Activated T-cell treated with anti-CD3 and anti-CD28 coated beads, Interleukin-2, amount 50 U/mL, for 48 hours (primary cell): ENCODE results near the gene AXIN1.
"Not testable (repeated sequence)": the region's sequence is repeated elsewhere in the genome, so short reads cannot be mapped to it uniquely, and the experiment has no call there.

Source experiments
- DNase-seq, 2 experiments: peaks; one replicate each; pipeline ENCODE4 v3.0.0-alpha.2; 2020

Gene AXIN1, protein sequence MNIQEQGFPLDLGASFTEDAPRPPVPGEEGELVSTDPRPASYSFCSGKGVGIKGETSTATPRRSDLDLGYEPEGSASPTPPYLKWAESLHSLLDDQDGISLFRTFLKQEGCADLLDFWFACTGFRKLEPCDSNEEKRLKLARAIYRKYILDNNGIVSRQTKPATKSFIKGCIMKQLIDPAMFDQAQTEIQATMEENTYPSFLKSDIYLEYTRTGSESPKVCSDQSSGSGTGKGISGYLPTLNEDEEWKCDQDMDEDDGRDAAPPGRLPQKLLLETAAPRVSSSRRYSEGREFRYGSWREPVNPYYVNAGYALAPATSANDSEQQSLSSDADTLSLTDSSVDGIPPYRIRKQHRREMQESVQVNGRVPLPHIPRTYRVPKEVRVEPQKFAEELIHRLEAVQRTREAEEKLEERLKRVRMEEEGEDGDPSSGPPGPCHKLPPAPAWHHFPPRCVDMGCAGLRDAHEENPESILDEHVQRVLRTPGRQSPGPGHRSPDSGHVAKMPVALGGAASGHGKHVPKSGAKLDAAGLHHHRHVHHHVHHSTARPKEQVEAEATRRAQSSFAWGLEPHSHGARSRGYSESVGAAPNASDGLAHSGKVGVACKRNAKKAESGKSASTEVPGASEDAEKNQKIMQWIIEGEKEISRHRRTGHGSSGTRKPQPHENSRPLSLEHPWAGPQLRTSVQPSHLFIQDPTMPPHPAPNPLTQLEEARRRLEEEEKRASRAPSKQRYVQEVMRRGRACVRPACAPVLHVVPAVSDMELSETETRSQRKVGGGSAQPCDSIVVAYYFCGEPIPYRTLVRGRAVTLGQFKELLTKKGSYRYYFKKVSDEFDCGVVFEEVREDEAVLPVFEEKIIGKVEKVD

DNA sequence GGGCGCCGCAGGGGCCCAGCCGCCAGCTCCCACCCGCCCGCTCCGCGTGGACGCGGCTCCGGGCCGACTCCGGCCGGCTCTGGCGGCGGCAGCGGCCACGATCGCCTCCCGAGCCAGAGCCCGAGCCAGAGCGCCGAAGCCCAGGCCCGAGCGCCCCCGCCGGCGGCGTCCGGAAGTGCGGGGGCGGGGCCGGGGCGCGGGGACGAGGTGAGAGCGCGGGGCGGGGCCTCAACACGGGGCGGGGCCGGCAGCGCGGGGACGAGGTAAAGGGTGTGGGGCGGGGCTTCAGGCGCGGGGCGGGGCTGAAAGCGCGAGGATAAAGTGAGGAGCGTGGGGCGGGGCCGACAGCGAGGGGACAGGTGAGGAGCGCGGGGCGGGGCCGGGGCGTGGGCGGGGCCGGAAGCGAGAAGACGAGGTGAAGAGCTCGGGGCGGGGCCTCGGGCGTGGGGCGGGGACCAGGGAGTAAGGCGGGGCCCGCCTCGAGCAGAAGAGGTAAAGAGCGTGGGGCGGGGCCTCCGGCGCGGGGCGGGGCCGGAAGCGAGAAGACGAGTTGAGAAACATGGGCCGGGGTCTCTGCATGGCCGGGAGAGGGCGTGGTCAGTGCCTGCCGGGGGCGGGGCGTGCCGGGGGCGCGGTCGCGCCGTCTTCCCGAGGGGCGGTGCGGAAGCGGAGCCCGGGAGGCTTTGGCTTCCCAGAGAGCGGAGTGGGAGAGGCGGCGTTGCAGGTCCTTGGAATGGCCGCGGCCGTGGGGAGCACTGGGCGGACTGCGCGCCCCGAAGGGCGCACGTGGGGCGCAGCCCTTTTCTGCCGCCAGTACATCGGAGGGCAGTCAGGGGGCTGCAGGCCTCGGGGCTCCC lies at the start of gene AXIN1:
TSS of gene AXIN1 (minus strand) at position 177 of the 857 bp plus-strand sequence. CDS start 5,698 bp downstream, outside the sequence.
- DNase-seq = peak; percentile 100

DNA sequence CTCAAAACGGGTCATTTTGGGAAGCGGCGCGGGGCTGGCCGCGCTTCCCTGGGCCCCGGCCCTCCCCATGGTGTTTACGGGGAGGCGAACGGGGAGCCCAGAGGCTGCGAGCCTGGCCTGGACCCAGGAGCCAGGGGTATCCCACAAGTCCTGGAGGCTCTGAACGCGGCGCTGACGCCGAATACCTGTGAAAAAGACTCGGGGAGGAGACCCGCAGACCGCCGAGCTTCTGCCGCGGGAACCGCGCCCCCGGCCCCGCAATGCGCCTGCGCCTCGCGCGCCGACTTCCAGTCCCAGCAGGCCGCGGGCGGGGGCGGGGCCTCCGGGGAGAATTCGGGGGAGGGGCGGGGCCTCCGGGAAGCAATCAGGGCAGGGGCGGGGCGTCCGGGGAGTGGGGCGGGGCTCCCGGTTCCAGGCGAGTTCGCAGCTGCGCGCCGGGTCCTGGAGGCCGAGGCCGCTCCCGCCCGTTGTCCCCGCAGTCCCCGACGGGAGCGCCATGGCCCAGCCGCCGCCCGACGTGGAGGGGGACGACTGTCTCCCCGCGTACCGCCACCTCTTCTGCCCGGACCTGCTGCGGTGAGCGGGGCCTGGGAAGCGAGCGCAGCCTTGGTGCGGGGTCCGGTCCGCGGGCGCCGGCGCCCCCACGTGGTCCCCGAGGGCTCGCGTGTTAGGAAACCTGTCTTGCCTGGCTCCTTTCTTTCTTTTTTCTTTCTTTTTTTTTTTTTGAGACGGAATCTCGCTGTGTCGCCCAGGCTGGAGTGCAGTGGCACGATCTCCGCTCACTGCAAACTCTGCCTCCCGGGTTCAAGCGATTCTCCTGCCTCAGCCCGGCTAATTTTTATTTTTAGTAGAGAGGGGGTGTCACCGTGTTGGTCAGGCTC lies 49.2 kb upstream of the AXIN1 start, which contains the start of gene DECR2:
TSS of gene DECR2 (plus strand) at position 418 of the 881 bp plus-strand sequence. CDS start at position 497, 79 bp downstream.
- peak; percentile 99 for DNase-seq

DNA sequence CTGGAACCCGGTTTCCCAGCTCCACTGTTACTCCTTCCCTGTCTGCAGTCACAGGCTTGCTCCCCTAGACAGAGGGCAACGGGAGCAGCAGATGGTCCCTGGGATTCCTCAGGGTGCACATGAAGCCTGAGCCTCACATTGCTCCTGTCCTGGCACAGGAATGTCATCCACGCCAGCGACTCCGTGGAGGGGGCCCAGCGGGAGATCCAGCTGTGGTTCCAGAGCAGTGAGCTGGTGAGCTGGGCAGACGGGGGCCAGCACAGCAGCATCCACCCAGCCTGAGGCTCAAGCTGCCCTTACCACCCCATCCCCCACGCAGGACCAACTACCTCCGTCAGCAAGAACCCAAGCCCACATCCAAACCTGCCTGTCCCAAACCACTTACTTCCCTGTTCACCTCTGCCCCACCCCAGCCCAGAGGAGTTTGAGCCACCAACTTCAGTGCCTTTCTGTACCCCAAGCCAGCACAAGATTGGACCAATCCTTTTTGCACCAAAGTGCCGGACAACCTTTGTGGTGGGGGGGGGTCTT lies 47.6 kb upstream of the AXIN1 start:
- no peak for DNase-seq

DNA sequence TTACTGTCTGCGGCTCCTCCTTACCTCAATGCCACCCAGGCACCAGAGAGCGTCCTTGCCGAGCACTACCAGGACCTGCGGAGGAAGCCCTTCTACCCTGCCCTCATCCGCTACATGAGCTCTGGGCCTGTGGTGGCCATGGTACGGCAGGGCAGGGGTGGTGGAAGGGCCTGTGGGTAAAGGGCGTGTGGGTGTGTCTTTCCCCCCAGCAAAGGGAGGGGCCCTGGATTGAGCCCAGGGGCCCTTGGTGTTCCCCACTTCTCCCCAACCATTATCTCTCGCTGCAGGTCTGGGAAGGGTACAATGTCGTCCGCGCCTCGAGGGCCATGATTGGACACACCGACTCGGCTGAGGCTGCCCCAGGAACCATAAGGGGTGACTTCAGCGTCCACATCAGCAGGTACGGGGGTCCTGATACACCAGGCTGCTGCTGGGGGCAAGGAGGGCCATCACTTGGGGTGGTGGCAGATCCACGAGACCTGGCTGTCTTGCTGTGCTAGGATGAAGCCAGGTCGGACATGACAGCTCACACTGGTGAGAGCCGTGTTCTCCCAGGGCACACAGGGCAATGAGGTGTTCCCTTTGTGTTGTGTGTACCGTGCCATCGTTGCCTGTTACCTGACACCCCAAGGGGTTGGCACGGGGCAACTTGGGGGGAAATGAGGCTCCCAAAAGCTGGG lies 47.0 kb upstream of the AXIN1 start:
- DNase-seq = no peak

DNA sequence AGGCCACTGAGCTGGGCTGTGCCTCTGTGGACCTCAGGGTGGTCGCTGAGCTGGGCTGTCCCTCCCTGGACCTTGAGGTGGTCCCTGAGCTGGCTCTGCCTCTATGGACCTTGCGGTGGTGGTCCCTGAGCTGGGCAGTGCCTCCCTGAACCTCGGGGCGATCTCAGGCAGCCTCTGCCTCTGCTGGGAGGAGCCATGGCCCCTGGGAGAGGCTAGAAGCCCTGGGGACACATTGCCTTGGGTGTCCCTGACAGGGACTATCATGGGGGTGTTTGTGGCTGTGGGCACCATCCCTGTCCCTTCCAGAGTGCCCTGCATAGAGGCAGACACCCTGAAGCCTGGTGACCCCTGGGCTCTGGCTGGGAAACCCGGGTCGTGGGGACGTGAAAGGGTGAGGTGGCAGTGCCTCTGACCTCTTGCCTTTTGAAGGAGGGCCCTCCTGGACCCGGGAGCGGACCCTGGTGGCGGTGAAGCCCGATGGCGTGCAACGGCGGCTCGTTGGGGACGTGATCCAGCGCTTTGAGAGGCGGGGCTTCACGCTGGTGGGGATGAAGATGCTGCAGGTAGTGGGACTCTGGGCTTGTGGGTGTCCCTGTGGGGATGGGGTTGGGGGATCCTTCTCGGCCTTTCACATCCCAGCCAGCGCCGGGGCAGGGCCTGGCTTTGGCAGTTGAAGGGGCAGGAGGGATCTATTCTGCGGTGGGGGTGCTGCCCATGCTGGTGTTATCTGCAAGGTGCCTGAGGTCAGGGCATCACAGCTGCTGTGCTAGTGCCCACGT lies 46.2 kb upstream of the AXIN1 start:
- DNase-seq = no peak

DNA sequence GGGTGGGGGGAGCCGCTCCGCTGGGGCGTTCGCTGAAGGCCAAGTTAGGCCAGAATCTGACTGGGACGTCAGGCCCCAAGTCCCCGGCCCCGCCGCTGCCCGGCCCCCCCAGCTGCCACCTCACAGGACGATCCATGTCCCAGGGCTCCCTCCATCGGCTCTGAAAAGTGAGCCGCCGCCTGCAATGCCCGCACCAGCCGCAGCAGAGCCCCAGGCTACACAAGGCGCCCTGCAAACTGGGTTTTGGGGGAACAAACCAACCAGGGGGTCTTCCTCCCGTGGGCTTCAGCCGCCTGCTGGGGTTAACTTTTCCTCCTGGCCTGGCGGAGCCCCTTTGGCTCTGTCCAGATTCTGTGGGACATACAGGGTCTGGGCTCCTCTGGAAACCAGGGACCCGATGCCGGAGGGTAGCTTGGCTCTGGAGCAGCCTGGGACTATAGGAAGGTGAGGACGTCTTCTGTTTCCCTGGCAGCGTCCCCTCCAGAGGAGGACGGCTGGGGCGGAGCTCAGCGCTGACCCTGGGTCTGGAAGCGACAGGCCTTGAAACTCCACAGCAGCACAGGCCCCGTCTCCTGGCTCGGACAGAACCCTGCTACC lies 45.3 kb upstream of the AXIN1 start:
- peak in 1 of 2 experiments; percentile 50 for DNase-seq

DNA sequence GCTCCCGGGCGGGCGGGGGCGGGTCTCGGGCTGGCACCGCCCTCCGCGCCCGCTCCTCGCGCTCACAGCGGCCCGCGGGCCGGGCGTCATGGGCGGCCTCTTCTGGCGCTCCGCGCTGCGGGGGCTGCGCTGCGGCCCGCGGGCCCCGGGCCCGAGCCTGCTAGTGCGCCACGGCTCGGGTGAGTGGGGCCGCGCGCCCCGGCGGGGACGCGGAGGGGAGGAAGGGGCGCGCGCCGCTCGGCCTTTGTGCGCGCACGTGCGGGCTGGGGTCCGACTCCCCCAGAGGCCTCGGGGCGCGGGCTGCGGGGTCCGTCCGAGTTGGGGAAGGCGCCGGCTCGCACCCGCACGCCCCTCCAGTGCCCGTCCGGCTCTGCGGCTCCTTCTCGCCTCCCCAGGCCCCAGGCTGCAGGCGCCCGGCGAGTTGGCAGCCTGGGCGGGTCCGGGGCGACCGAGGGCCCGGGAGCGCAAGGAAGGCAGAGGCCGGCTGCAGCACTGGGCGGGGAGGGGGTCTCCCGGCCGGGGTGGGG lies 44.7 kb upstream of the AXIN1 start, which contains the start of gene NME4:
TSS of gene NME4 (plus strand) at position 65 of the 527 bp plus-strand sequence. CDS start at position 89, 24 bp downstream.
- peak; percentile 41 to 52 for DNase-seq

DNA sequence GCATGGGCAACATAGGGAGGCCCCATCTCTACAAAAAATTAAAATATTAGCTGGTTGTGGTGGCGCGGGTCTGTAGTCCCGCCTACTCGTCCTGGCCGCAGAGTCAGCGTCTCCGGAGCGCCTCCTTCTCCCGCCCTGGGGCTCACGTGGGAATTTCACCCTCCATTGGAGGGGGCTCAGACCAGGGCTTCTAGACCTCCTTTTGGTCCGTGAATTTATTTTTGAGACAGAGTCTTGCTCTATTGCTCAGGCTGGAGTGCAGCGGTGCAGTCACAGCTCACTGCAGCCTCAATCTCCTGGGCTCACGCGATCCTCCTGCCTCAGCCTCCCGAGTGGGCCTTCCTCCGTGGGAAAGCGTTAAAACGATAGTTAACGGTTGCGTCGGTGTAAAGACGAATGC lies 44.1 kb upstream of the AXIN1 start:
- DNase-seq = peak in 1 of 2 experiments; percentile 31

DNA sequence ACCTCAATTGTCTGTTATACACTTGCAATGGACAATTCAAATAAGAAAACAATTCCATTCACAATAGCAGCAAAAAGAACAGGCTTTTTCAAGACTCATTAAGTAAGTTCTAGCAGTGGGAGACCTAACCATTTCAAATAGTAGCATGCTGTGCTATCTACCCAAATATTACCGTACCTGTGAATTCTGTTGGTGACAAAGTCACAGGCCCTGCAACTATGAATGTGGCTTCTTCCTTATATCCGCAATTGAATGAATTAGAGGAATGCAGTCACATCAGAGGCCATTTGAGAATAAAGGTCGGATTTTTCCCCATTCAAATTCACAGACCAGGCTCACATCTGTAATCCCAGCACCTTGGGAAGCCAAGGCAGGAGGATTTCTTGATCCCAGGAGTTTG lies 43.7 kb upstream of the AXIN1 start:
- DNase-seq = no peak

DNA sequence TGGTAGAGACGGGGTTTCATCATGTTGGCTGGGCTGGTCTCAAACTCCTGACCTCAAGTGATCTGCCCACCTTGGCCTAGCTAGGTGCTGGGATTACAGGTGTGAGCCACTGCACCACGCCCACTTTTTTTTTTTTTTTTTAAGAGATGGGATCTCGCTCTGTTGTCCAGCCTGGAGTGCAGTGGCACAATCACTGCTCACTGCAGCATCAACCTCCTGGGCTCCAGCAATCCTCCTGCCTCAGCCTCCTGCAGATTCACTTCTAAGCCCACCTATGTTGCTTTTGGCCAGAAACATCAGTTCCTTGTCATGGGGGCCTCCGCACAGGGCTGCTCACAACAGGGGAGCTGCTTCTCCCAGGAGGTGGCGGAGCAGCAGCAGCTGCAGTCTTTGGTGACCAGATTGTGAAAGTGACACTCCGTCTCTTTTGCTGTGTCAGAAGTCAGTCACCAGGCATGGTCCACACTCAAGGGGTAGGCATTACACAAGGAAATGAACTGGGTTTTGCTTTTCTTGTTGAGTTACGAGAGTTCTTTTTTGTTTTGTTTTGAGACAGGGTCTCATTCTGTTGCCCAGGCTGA lies 40.0 kb upstream of the AXIN1 start:
- peak; percentile 62 to 68 for DNase-seq

DNA sequence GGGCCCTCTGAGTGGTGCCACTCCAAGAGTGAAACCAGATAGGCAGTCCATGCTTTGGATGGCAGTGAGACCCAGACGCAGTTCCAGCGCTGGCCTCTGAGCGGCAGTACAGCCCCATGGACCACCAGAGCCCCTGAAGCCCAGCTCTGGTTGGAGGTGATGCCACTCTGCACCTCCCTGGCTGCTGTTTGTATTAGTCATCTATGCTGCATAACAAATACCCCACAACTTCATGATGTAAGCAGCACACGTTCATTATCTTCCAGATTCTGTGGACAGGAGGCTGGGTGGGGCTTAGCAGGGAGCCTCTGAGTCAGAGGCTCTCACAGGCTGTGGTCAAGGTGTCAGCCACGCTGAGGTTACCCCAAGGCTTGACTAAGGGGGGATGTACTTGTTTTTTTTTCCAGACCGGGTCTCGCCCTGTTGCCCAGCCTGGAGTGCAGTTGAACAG lies 39.4 kb upstream of the AXIN1 start:
- peak; percentile 95 for DNase-seq

DNA sequence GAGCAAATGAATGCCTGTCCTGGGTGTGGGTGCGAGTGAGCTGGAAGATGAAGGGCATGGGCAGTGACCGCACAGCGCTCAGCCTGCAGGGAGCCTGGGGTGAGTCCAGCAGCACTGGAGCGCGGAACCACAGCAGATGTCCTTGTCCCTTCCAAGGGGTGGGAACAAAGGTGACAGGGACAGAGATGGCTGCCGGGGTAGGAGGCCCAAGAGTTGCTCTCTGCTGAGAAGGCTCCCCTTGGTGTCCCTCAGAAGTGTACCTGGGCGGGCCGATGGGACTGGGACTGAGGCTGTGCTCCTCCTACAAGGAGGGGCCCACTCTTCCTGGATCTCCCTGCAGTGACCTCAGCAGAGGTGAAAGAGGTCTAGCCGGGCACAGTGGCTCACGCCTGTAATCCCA lies 36.8 kb upstream of the AXIN1 start:
- DNase-seq = no peak

DNA sequence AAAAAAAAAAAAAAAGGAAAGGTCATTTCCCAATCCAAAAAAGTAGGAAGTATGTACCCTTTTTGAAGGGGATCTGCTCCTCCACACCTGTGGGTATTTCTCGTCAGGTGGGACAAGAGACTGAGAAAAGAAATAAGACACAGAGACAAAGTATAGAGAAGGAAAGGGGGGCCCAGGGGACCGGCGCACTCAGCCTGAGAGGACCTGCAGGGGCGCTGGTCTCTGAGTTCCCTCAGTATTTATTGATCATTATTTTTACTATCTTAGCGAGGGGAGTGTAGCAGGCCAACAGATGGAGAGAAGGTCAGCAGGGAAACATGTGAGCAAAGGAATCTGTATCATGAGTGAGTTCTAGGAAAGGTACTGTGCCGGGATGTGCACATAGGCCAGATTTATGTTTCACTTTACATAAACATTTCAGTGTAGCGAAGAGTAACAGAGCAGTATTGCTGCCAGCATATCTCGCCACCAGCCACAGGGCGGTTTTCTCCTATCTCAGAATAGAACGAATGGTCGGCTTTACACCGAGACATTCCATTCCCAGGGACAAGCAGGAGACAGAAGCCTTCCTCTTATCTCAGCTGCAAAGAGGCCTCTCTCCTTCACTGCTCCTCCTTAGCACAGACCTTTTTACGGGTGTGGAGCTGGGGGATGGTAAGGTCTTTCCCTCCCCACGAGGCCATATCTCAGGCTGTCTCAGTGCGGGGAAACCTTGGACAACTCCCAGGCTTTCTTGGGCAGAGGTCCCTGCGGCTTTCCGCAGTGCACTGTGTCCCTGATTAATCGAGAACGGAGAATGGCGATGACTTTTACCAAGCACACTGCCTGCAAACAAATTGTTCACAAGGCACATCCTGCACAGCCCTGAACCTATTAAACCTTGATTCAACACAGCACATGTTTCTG lies 35.5 kb upstream of the AXIN1 start:
- DNase-seq = not testable (repeated sequence)

DNA sequence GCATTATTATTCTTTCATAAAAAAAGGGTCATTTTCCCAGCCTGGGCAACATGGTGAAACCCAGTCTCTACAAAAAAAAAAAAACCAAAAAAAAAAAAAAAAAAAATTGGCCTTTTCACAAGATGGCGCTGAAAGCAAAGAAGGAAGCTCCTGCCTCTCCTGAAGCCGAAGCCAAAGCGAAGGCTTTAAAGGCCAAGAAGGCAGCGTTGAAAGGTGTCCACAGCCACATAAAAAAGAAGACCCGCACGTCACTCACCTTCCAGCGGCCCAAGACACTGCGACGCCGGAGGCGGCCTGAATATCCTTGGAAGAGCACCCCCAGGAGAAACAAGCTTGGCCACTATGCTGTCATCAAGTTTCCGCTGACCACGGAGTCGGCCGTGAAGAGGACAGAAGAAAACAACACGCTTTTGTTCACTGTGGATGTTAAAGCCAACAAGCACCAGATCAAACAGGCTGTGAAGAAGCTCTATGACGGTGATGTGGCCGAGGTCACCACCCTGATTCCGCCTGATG lies 34.2 kb upstream of the AXIN1 start:
- DNase-seq = no peak

DNA sequence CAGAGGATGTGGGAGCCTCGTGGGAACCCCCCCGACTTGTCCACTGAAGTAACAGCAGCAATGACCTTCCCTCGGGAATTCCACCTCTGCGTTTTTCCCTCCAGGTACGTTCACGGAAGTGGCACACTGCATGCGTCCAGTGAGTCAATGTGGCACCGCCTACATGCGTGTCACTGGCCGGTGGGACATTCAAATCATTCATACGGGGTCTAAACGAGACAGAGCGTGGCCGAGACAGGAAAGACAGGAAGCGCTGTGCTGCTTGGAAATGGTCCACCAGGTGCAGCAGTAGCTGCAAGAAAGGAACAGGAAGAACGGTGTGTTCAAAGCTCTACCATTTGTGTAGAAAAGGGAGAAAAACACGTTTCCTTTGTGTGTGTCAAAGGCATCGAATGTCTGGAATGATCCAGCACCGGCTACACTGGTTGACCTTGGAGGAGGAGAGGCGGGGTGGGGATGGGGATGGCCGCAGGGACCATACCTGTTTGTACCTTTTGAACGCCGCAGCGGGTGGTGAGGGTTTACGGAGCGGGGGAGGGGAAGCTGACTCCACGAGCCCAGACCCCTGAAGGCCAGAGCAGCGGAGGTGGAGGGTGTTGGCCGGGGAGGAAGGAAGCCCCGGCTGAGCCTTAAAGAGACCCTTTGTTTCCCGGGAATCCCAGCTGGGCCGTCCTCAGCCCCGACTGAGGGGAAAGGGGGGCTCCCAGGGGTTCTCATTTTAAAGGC lies 31.0 kb upstream of the AXIN1 start:
- peak; percentile 73 to 74 for DNase-seq
